H1 (cell line): ENCODE measurements around the gene RBM20.

Experiments used
- CTCF ChIP-seq, 3 experiments: IDR thresholded peaks; 1 replicate in 2 of 3; 2 replicates in 1 of 3; pipeline versions ENCODE4 v1.5.1 to v1.6.1; 2011; ENCODE audit warnings: low read length in 3 of 3, mild to moderate bottlenecking in 3 of 3, inconsistent platforms in 2 of 3, low read depth in 1 of 3, moderate library complexity in 1 of 3; ENCODE audit not compliant: insufficient read depth in 1 of 3; ENCODE audit errors: control extremely low read depth in 1 of 3
- GABPA ChIP-seq: IDR thresholded peaks from 2 replicates; pipeline ENCODE4 v1.6.1; 2011; ENCODE audit warnings: mild to moderate bottlenecking, low read length, moderate library complexity, borderline replicate concordance; ENCODE audit not compliant: insufficient read depth
- HDAC2 ChIP-seq, 2 experiments: fragments of 300-600 bp in 1 of 2; sonication (generic) in 1 of 2; IDR thresholded peaks; 2 replicates each; pipeline ENCODE4 v1.6.1; 2011 to 2012; ENCODE audit warnings: low read depth in 2 of 2, low read length in 2 of 2, mild to moderate bottlenecking in 2 of 2, moderate library complexity in 2 of 2, borderline replicate concordance in 1 of 2, inconsistent platforms in 1 of 2
- RAD21 ChIP-seq, 2 experiments: IDR thresholded peaks in 1 of 2; conservative IDR thresholded peaks in 1 of 2; 2 replicates each; pipeline ENCODE4 v1.6.1; 2011; ENCODE audit warnings: low read depth in 2 of 2, low read length in 2 of 2, improper control_type of control experiment in 1 of 2, inconsistent platforms in 1 of 2, mild to moderate bottlenecking in 1 of 2, moderate library complexity in 1 of 2
- RXRA ChIP-seq: IDR thresholded peaks from 2 replicates; pipeline ENCODE4 v1.6.1; 2011; ENCODE audit warnings: low read depth, mild to moderate bottlenecking, low read length, moderate library complexity; ENCODE audit not compliant: insufficient read depth
- YY1 ChIP-seq: IDR thresholded peaks from 2 replicates; pipeline ENCODE4 v1.6.1; 2011; ENCODE audit warnings: low read depth, mild to moderate bottlenecking, low read length
- TF ChIP-seq, protein P1 (sequence below): IDR thresholded peaks from 2 replicates; pipeline ENCODE4 v1.6.1; 2012; ENCODE audit warnings: low read length, inconsistent platforms
- TF ChIP-seq, protein P2 (sequence below): IDR thresholded peaks from 2 replicates; pipeline ENCODE4 v1.6.1; 2012; ENCODE audit warnings: inconsistent platforms

GRCh38 chr10:110843796-110844616 lies 199.9 kb downstream of the RBM20 start:
- TF ChIP-seq CTCF (IDR thresholded peaks at IDR 0.05; ENCODE audit: control extremely low read depth in 1 of 3, insufficient read depth in 1 of 3, low read depth in 1 of 3, low read length in 3 of 3) (no peak), YY1 (no peak), GABPA (no peak), RAD21 (IDR thresholded peaks at IDR 0.05 in 1 of 2, conservative IDR thresholded peaks at IDR 0.05 in 1 of 2; ENCODE audit: low read depth in 2 of 2, low read length in 2 of 2) (no peak), HDAC2 (IDR thresholded peaks at IDR 0.05; ENCODE audit: borderline replicate concordance in 1 of 2, low read depth in 2 of 2, low read length in 2 of 2) (no peak), RXRA (no peak)
- TF ChIP-seq, protein P1, sequence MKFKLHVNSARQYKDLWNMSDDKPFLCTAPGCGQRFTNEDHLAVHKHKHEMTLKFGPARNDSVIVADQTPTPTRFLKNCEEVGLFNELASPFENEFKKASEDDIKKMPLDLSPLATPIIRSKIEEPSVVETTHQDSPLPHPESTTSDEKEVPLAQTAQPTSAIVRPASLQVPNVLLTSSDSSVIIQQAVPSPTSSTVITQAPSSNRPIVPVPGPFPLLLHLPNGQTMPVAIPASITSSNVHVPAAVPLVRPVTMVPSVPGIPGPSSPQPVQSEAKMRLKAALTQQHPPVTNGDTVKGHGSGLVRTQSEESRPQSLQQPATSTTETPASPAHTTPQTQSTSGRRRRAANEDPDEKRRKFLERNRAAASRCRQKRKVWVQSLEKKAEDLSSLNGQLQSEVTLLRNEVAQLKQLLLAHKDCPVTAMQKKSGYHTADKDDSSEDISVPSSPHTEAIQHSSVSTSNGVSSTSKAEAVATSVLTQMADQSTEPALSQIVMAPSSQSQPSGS = no peak
- TF ChIP-seq, protein P2, sequence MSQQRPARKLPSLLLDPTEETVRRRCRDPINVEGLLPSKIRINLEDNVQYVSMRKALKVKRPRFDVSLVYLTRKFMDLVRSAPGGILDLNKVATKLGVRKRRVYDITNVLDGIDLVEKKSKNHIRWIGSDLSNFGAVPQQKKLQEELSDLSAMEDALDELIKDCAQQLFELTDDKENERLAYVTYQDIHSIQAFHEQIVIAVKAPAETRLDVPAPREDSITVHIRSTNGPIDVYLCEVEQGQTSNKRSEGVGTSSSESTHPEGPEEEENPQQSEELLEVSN = no peak
